GM21515 (cell line): Measurements from ENCODE around the gene CHIT1.

Experiments
- ATAC-seq: cut with Tn5 transposase; IDR thresholded peaks from one replicate; pipeline ENCODE4 v1.9.1; 2021; ENCODE audit not compliant: unreplicated experiment

The CHIT1 gene

GRCh38 chr1:203189951-203190352 is 39.5 kb downstream of the CHIT1 start:
- no peak for ATAC-seq

- ATAC-seq: no peak
Measured at GRCh38 chr1:203188686-203189232, 40.7 kb downstream of the CHIT1 start.

DNA sequence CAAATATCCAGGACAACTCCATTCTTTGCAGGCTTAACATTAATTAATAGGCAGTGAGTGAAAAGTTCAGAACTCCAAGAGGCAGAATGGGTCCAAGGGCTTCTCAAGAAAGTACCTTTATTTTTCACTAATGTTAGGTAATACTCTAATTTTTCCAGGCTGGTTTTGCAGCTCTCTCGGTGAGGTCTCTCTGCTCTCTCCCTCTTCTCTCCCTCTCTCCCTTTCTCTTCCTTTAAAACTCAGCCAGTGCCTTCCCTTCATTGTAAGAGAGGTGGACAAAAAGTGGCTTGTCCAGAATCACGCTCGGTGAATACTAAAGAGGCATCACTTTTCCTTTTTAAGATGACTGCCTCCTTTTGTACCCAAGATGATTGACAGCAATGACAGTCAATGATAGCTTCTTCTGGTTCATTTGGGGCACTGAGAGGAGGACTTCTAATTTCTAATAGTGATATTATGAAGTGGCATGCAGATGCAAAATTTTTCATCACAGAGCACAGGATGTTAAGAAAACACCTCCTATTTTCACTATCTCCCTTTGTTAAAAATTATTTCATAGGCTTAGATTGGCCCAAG is 41.7 kb downstream of the CHIT1 start:
- no peak for ATAC-seq

- ATAC-seq: no peak
Measured at GRCh38 chr1:203187304-203187685, 42.2 kb downstream of the CHIT1 start.

DNA sequence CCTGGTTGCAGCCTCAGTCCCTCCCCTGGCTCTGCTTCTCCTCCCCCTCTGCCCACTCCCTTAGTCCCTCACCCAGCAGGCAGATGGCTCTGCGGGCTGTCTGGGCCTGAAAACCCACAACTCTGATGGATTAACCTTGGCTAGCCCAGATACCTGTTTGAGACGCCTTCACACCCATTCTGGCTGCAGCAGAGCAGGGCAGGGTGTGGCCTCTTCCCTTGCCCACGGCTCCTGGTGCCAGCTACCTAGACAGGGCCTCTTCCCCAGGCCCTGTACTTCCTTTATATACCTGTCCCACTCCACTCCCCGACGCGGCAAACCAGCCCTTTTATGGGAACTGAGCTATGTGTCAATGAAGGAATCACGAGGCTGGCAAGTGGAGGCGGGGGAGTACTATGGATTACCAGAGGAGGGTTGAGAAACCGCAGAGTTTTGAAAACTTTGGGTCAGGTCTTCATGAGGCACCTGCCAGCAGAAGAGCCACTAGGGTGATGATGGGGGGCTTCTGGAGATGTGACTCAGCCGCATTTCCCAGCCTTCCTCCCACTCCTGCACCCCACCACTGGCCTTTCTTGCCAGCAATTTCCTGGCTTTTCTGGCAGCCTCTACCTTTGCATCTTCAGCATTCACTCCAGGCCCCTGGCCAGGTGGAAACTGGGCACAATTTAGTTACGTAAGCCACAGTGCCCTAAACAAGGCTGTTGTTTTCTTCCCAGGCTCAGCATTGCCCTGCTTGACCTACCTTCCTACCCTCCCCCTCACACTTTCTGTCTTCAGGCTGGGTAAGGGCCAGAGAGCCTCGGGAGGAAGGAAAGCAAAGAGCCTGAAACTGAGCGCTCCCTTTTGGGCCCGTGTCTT is 42.8 kb downstream of the CHIT1 start, which contains the start of gene CHI3L1:
Gene CHI3L1, minus strand, starts transcription at position 259 of the 858 bp plus-strand sequence. Its CDS starts 81 bp downstream, at position 178.
- ATAC-seq: no peak

GRCh38 chr1:203186091-203186445 is 43.4 kb downstream of the CHIT1 start:
- ATAC-seq: no peak

GRCh38 chr1:203185585-203185984 is 43.9 kb downstream of the CHIT1 start:
- ATAC-seq: no peak

- ATAC-seq: no peak
Measured at GRCh38 chr1:203185061-203185461, 44.4 kb downstream of the CHIT1 start.

DNA sequence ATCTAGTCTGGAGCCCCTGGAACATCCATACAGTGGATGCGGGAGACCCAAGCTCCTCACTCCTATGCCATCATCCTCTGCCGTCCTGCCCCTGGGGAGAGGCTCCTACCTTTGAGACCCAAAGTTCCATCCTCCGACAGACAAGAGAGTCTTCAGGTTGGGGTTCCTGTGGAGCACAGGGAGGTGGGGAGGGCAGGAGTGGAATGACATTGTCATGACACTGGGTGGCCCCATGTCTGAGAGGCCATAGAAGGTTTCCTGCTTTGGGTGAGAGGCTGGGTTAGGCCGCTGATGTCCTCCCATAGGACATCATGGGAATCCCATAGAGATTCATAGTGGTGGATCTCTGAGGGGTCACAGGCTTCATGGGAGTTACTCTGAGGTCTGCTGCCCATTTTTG is 45.0 kb downstream of the CHIT1 start:
- ATAC-seq: no peak

GRCh38 chr1:203183828-203184227 is 45.6 kb downstream of the CHIT1 start:
- ATAC-seq: no peak

GRCh38 chr1:203182387-203182953 is 47.0 kb downstream of the CHIT1 start:
- no peak for ATAC-seq

DNA sequence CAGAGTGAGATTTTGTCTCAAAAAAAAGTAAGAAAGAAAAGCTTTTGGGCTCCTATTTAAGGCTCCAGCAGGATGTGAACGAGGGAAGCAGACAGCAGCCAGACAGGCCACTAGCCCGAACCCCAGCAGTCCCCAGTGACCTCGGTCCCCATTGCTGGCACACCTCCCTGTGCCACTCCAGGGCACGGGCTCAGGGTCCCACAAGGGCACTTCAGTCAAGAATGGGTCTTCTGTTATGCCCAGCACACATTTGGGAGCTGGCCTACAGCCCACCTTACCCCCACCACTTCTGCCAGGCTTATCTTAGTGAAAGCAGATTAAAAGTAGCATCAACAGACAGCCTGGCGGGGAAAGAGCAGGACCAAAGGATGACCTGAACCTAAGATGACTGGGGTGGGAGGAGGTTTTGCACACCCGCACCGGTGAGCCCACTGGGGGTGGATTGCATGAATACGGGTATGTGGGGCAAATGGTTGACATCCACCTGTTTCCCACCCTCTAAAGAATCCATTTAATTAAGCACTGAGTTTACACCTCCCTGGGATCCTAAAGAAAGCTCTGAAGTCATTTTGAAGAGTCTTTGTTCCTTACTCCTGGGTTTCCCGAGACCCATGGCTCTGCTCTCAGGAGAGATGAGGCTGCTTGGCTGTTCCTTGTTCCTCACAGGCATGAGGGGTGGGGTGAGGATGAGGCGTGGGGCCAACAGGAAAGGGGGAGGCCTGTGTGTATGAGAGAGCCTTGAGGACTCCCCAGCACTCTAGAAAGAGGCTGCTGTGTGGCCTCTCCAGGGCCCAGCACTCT is 47.7 kb downstream of the CHIT1 start:
- no peak for ATAC-seq

DNA sequence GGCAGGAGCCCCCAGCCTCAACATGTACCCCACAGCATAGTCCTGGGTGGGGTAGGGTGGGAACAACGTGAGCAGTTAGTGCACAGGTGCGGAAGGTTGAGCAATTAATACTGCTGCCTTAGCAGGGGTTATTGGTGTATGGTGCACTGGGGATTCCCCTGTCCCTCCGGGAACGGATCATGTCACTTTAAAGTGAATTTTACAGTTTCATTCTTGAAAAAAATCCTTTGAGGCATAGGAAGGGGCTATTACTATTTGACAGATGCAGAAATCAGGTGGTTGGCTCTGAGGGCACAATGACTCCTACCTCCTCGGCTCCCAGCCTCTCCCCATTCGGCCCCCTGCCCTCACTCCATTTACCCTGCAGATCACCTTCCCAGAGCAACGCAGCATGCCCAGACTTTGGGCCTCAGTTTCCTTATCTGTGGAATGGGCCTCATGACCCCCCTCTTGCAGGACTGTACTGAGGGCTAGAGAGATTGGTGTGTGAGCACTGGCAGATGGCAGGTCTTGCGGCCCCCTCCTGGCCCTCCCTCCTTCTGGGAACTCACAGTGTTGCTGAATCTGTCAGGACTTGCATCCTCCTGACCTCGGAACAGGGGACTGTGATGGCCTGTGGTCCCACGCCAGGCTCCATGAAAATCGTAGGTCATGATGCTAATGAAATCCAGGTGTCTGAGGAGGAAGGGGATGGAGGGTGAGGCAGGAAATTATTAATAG is 48.7 kb downstream of the CHIT1 start:
- no peak for ATAC-seq

DNA sequence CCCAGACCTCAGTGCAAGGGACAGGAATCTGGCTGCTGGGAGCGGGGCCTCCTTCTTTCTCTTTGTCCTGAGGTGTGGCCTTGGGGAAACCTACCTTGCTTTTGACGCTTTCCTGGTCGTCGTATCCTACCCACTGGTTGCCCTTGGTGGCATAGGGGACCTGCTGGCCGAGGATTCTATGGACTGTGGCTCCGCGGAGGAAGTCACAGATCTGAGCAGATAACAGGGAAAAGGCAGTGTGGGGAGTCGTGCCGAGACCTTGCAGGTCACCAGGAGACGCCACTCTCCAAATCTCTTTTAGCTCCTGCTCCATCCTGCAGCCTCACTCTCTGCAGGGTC is 49.8 kb downstream of the CHIT1 start:
- no peak for ATAC-seq

DNA sequence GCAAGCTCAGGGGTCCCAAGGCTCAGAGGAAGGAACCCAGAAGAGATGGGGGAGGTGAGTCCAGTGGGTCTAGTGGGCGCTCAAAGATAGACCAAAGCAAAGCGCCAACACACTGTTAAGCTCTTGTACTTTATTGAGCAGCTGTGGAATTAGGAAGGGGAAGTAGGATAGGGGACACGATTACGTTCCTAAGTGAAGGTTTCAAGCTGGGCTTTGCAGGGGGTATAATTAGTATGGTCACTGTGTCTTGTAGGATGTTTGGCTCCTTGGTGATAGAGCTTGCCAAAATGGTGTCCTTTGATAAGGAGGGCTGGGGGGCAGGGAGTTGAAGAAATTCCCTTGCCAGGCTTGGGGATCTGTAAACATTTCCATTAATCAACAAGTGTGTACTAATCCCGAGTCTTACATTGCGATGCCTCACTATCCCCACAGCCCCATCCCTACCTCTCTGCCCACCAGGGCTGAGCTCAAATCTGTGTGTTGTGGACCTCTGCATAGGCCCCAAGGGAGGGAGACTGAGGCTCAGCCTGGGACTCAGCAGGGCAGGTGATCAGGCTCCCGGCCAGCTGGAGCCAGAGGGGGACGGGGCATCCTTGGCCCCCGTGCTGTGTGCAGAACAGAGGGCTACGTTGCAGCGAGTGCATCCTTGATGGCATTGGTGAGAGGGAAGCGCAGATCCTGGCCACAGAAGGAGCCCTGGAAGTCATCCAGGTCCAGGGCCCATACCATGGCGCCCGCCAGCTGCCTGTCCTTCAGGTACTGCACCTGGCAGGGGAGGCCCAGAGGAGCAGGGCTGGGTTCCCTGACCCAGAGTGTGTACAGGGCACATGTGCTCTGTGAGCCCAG is 50.4 kb downstream of the CHIT1 start:
- no peak for ATAC-seq

- ATAC-seq: no peak
Measured at GRCh38 chr1:203178083-203178482, 51.4 kb downstream of the CHIT1 start.

- no peak for ATAC-seq
Measured at GRCh38 chr1:203177470-203178039, 51.9 kb downstream of the CHIT1 start.

- ATAC-seq: no peak
Measured at GRCh38 chr1:203177036-203177405, 52.5 kb downstream of the CHIT1 start.

GRCh38 chr1:203176273-203177035 is 53.0 kb downstream of the CHIT1 start:
- ATAC-seq: no peak
